ENCODE results near the gene ENTPD3. TPM values are rescaled to one million over a fixed set of nuclear protein-coding genes. Genes with fewer than 3 reads are reported as not detected.

The ENTPD3 gene
- total RNA-seq, 1 experiment from 2014 or later = not detected

- no peaks in the 10 kb centered on the region for H3K23me2 ChIP-seq (ENCODE audit: insufficient read length, low read depth, low read length, poor library complexity, severe bottlenecking)
- H2BK5ac ChIP-seq (ENCODE audit: insufficient read length, low read length) = no peak overlapping the region
- no peak overlapping the region for H3K27ac ChIP-seq (ENCODE audit: insufficient read length, low read depth, low read length)
- H3K4ac ChIP-seq (ENCODE audit: low read depth, low read length) = no peak overlapping the region
- no peaks in the 10 kb centered on the region for H3K27me3 ChIP-seq (ENCODE audit: insufficient read depth, low read length)
- no peak overlapping the region for H3K23ac ChIP-seq (ENCODE audit: insufficient read length, low read depth, low read length)
- WGBS (ENCODE audit: extremely low coverage, insufficient read length, low lambda C conversion rate) = no CpG with 5 or more reads among the region's 1 CpG
- H3K56ac ChIP-seq (ENCODE audit: insufficient read length, low read depth, low read length) = no peak overlapping the region
- H3T11ph ChIP-seq (ENCODE audit: low read length) = no peak overlapping the region
- no peaks in the 10 kb centered on the region for H3K36me3 Mint-ChIP-seq (ENCODE audit: insufficient read depth in 1 of 3, low read depth in 3 of 3)
- no peaks in the 10 kb centered on the region for H3K9me3 Mint-ChIP-seq
- H2BK15ac ChIP-seq (ENCODE audit: low read depth, low read length) = no peak overlapping the region
- no peak overlapping the region; a peak in 1 of 7 replicates for H3K27ac Mint-ChIP-seq
- H4K91ac ChIP-seq (ENCODE audit: insufficient read length, low read depth, low read length) = no peak overlapping the region
- H3K79me1 ChIP-seq (ENCODE audit: insufficient read depth, low read depth, low read length, poor library complexity, severe bottlenecking) = no peaks in the 10 kb centered on the region
- no peaks in the 10 kb centered on the region for H3K4me1 ChIP-seq (ENCODE audit: insufficient read depth, low read length)
- no peak for TF ChIP-seq CTCF (conservative IDR thresholded peaks at IDR 0.05)
- no peaks in the 10 kb centered on the region for H3K9me3 ChIP-seq (ENCODE audit: control insufficient read depth, low read depth, low read length)
- H3K4me2 ChIP-seq (ENCODE audit: insufficient read depth, insufficient read length, low read length) = no peak overlapping the region
- H4K8ac ChIP-seq (replicated peaks; ENCODE audit: insufficient read length, low read depth, low read length) = no peak overlapping the region
- peaks cover 5% of the 10 kb centered on the region for H3K27me3 Mint-ChIP-seq (ENCODE audit: low read depth)
- H2BK20ac ChIP-seq (ENCODE audit: low read depth, low read length, poor library complexity, severe bottlenecking) = no peak overlapping the region
- H3K14ac ChIP-seq (ENCODE audit: insufficient read depth, low read length) = no peak overlapping the region
- no peak for DNase-seq
- H3K4me1 Mint-ChIP-seq = 0 out of 4 replicates have a peak, but pooled peaks cover 0 to 2% of the 10 kb centered on the region in 2 experiments
- H3K18ac ChIP-seq (ENCODE audit: insufficient read length, low read depth, low read length) = no peak overlapping the region
- H4K5ac ChIP-seq (ENCODE audit: insufficient read length, low read depth, low read length) = no peak overlapping the region
- no peaks in the 10 kb centered on the region for H3K79me2 ChIP-seq (ENCODE audit: insufficient read depth, low read length)
- no peak overlapping the region for H2AK5ac ChIP-seq (ENCODE audit: insufficient read length, low read length)
- H2BK120ac ChIP-seq (ENCODE audit: low read depth, low read length, poor library complexity, severe bottlenecking) = no peak overlapping the region
- no peak overlapping the region for H2AFZ ChIP-seq (ENCODE audit: low read length)
- H2BK12ac ChIP-seq (ENCODE audit: insufficient read length, low read depth, low read length) = no peak overlapping the region
- no peak overlapping the region for H3K9ac ChIP-seq (ENCODE audit: extremely low read depth, insufficient read length, low read length)
- H3K4me3 Mint-ChIP-seq = no peak overlapping the region
- no peaks in the 10 kb centered on the region for H4K20me1 ChIP-seq (ENCODE audit: control insufficient read depth, insufficient read depth, insufficient read length)
These were observed 17.3 kb upstream of the ENTPD3 start for GRCh38 chr3:40369716-40370115.

All from H9 (cell line).